Natural killer cell (primary cell): ENCODE measurements around the gene OXCT2. TPM values are rescaled to one million over a fixed set of nuclear protein-coding genes. Genes with fewer than 3 reads are reported as not detected.

Experiments
- ATAC-seq, 3 donors: fragments of 150-1000 bp in 2 of 3; fragments of 200-7000 bp in 1 of 3; cut with Tn5 transposase; 1 replicate in 1 of 3; 2 replicates in 2 of 3; pipeline ENCODE4 v1.10.0; 2021; ENCODE audit warnings: mild to moderate bottlenecking in 2 of 3, moderate library complexity in 2 of 3
- DNase-seq, 2 donors: peaks; one replicate each; pipeline versions ENCODE4 v3.0.0 to v3.0.0-alpha.2; 2013 to 2021; ENCODE audit warnings: mixed read lengths in 1 of 2
- H3K27ac ChIP-seq: one replicate; pipeline ENCODE4 v1.5.1; 2013; ENCODE audit warnings: mild to moderate bottlenecking, low read length
- H3K27me3 ChIP-seq: one replicate; pipeline ENCODE4 v1.6.1; 2013; ENCODE audit warnings: low read length; ENCODE audit not compliant: control insufficient read depth, insufficient read depth
- H3K36me3 ChIP-seq: one replicate; pipeline ENCODE4 v1.6.1; 2013; ENCODE audit warnings: low read length; ENCODE audit not compliant: control insufficient read depth, insufficient read depth
- H3K4me1 ChIP-seq: one replicate; pipeline ENCODE4 v1.6.1; 2013; ENCODE audit warnings: low read length; ENCODE audit not compliant: control insufficient read depth, insufficient read depth
- H3K4me3 ChIP-seq: one replicate; pipeline ENCODE4 v1.5.1; 2013; ENCODE audit warnings: low read length
- H3K9me3 ChIP-seq: one replicate; pipeline ENCODE4 v1.6.1; 2013; ENCODE audit warnings: low read length; ENCODE audit not compliant: control insufficient read depth, insufficient read depth
- H3K27ac Mint-ChIP-seq, 2 donors: one replicate each; pipeline ENCODE4 v1.8.0; 2022; ENCODE audit warnings: mild to moderate bottlenecking in 2 of 2, mixed read lengths in 2 of 2, moderate library complexity in 1 of 2
- H3K27me3 Mint-ChIP-seq, 2 donors: one replicate each; pipeline ENCODE4 v1.8.0; 2022; ENCODE audit warnings: low read depth in 2 of 2, mixed read lengths in 2 of 2
- H3K36me3 Mint-ChIP-seq: one replicate; pipeline ENCODE4 v1.8.0; 2022; ENCODE audit warnings: mixed read lengths
- H3K4me1 Mint-ChIP-seq, 2 donors: one replicate each; pipeline ENCODE4 v1.8.0; 2022; ENCODE audit warnings: mixed read lengths in 2 of 2
- H3K4me3 Mint-ChIP-seq: one replicate; pipeline ENCODE4 v1.8.0; 2022; ENCODE audit warnings: mild to moderate bottlenecking, moderate library complexity, mixed read lengths
- H3K9me3 Mint-ChIP-seq, 2 donors: one replicate each; pipeline ENCODE4 v1.8.0; 2022; ENCODE audit warnings: mixed read lengths in 2 of 2
- CTCF ChIP-seq: fragments of 200-600 bp; IDR thresholded peaks from one replicate; pipeline ENCODE4 v1.8.0; 2022; ENCODE audit warnings: antibody characterized with exemption
- WGBS: methylation state at CpG from one replicate; pipeline ENCODE4 v1.1.7; 2013; ENCODE audit warnings: missing lambda C conversion rate; ENCODE audit not compliant: insufficient coverage; 5-methylcytosine and 5-hydroxymethylcytosine counted together
- intact Hi-C: fragments of 100-400 bp; cut with micrococcal nuclease; formaldehyde crosslinking; loops from one replicate; pipeline ENCODE4 v1.14.2; 2022
- total RNA-seq, 4 donors: library from RNA; stranded (reverse); fragments of 120-200 nt in 1 of 4; gene quantifications; one replicate each; pipeline versions ENCODE4 v1.2.3 to v1.2.4, GENCODE V29; 2013 to 2022

OXCT2 gene
- total RNA-seq, 3 donors from 2014 or later (not counting 1 experiment from before 2014, with no cell fraction given): 0.42 to 2.2 (median 1.9) TPM

GRCh38 chr1:39805385-39805784 lies 34.2 kb upstream of the OXCT2 start:
- no peaks in the 10 kb centered on the region for H3K4me1 Mint-ChIP-seq
- H3K4me3 Mint-ChIP-seq: no peak overlapping the region
- ATAC-seq: no peak
- TF ChIP-seq CTCF: no peak
- H3K27ac ChIP-seq: no peak overlapping the region
- no peak for DNase-seq
- no peaks in the 10 kb centered on the region for H3K36me3 Mint-ChIP-seq
- H3K9me3 ChIP-seq: no peaks in the 10 kb centered on the region
- H3K27me3 ChIP-seq: no peaks in the 10 kb centered on the region
- intact Hi-C loops: no loop called here
- WGBS: 93% methylated on average over 2 of the region's 2 CpGs
- H3K36me3 ChIP-seq: no peaks in the 10 kb centered on the region
- no peaks in the 10 kb centered on the region for H3K4me1 ChIP-seq
- H3K27ac Mint-ChIP-seq: no peak overlapping the region
- H3K4me3 ChIP-seq: no peak overlapping the region
- H3K27me3 Mint-ChIP-seq: no peaks in the 10 kb centered on the region
- H3K9me3 Mint-ChIP-seq: no peaks in the 10 kb centered on the region

GRCh38 chr1:39802496-39803260 lies 31.5 kb upstream of the OXCT2 start:
- H3K4me3 Mint-ChIP-seq: no peak overlapping the region
- Histone ChIP-seq H3K36me3 (no peaks in the 10 kb centered on the region), H3K4me1 (peaks cover 10% of the 10 kb centered on the region), H3K27ac (no peak overlapping the region), H3K4me3 (no peak overlapping the region), H3K27me3 (no peaks in the 10 kb centered on the region), H3K9me3 (no peaks in the 10 kb centered on the region)
- no peak for ATAC-seq
- 92% methylated on average over 14 of the region's 14 CpGs for WGBS
- TF ChIP-seq CTCF: no peak
- H3K27ac Mint-ChIP-seq: no peak overlapping the region
- H3K36me3 Mint-ChIP-seq: no peaks in the 10 kb centered on the region
- peaks cover 9 to 10% of the 10 kb centered on the region in 2 donors for H3K4me1 Mint-ChIP-seq
- intact Hi-C loops: no loop called here
- no peaks in the 10 kb centered on the region for H3K9me3 Mint-ChIP-seq
- DNase-seq: no peak
- no peaks in the 10 kb centered on the region for H3K27me3 Mint-ChIP-seq

GRCh38 chr1:39800471-39800835 lies 29.3 kb upstream of the OXCT2 start:
- H3K4me3 Mint-ChIP-seq: no peak overlapping the region
- Histone ChIP-seq H3K27me3 (no peaks in the 10 kb centered on the region), H3K36me3 (no peaks in the 10 kb centered on the region), H3K4me3 (no peak overlapping the region), H3K9me3 (no peaks in the 10 kb centered on the region), H3K27ac (no peak overlapping the region), H3K4me1 (peaks cover 10% of the 10 kb centered on the region)
- H3K27ac Mint-ChIP-seq: peak overlapping the region; percentile 89 to 93
- no peaks in the 10 kb centered on the region for H3K9me3 Mint-ChIP-seq
- H3K36me3 Mint-ChIP-seq: no peaks in the 10 kb centered on the region
- ATAC-seq (no peak), DNase-seq (no peak)
- intact Hi-C loops: no loop called here
- 49% methylated on average over 2 of the region's 3 CpGs for WGBS
- H3K27me3 Mint-ChIP-seq: no peaks in the 10 kb centered on the region
- no peak for TF ChIP-seq CTCF
- peaks cover 9 to 10% of the 10 kb centered on the region in 2 donors for H3K4me1 Mint-ChIP-seq
